Measurements from ENCODE around the gene NEUROD4.
A peak's percentile ranks its signal among the peaks of the same experiment; 100 is the strongest.

Gene NEUROD4

DNA sequence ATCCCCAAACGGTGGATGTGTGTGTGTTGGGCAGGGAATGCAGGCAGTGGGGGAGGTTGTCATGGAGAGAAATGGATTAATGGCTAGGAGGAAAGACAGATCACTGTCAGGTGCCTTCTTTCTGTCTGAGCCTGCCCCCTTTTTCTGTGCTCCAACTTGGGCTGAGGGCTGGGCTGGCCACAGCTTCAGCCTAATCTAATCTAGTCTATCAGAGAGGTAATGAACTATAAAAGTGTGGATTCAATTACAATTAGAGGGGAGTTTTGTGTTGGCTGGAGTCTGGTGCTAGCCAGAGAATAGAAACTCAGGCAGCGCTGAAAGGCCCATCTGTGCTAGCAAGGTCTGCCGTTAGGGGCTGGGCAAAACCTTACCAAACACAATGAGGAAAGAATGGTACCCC is 41.2 kb downstream of the NEUROD4 start:
- no peak for DNase-seq

DNA sequence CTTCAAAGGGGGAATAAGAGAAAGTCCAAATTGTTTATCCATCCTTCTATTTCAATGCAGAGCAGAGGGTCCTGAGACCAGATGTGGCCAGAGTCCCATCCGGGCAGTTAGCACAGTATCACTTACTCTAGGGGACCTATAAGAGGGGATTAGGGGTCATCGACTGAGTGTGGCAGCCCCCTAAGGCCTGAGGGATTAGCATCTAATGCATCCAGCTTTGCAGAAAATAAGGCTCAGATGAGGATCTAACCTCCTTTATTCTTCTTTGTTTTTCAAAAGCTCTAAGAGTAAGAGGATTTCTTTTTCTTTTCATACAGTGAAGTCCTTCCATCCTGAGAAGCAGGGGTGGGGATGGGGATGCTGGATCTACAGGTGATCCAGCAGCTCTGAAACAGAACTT is 43.5 kb downstream of the NEUROD4 start:
- DNase-seq, result no peak

DNA sequence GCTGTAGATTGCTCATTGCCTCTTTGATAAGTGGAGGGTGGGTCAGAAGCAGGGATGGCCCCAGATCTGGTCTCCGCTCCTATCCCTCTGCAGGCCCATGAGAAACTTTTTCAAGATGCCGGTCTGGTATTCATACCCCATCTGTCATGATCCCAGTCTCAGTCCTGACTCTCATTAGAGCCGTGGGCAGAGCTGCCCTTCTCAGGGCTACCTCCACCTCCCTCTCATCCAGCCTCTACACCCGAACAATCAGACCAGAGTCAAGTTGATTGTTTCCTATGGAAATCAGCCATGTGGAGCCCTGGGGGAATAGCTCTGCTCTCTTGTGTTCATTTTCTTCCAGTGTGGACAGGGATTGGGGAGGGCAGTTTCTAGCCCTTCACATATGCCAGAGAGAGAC is 45.8 kb downstream of the NEUROD4 start:
- no peak for DNase-seq

DNA sequence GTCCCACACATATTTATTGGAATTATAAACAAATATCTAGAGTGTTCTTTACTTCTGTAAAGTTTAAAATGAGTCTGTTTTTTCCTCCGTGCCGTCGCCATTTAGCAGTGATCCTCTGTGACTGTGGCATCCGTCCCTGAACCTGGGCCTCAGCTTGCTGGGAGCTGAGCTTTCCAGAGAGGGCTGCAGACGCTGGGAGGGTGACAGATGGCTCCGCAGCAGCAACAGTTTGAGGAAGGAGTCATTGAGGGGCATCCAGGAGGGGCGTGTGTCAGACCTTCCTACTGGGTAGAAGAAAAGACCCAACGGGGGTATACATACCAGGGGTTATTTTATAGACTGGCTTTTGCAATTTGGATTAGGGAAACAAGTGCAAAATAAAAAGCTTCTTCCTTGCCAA is 47.9 kb downstream of the NEUROD4 start:
- DNase-seq, result no peak

DNA sequence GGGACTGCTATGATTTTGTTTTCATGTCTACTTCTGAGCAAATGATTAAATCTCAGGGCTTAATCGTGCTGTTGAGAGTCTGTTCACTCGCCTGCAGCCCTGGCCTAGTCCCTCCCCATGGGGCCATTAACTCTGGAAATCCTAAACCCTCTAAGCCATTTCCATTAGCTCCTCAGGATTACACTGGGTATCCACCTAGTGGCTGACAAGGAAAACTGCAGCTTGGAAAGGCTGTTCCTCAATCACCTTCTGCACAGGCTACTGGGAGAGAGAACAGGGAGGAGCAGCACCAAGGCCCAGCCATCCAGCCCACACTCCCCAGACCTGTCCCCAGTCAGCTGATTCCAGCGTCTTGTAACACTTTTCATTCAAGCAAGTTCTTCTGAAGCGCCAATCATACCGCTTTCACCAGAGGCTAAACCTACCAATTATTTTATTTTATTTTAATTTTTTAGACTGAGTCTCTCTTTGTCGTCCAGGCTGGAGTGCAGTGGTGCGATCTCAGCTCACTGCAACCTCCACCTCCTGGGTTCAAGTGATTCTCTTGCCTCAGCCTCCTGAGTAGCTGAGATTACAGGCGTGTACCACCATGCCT is 48.7 kb downstream of the NEUROD4 start:
- DNase-seq, result peak; percentile 59

DNA sequence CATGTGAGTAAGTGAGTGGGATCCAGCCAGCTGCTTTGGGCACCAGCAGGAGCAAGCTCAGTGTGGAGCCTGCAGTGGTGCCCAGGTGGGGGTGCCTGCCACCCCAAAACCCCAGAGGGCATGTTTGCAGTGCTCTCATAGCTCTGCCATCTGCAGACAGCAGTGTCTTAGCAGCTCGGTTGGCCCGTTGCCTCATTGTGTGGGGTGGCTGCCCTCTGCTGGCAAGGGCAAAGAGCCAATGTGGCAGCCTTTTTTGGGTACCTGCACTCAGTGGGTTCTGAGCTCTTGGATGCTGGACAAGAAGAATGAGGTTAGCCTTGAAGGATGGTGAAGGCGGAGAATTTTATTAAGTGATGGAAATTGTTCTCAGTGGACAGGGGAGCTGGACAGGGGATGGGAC is 52.3 kb downstream of the NEUROD4 start:
- peak; percentile 83 for DNase-seq

DNA sequence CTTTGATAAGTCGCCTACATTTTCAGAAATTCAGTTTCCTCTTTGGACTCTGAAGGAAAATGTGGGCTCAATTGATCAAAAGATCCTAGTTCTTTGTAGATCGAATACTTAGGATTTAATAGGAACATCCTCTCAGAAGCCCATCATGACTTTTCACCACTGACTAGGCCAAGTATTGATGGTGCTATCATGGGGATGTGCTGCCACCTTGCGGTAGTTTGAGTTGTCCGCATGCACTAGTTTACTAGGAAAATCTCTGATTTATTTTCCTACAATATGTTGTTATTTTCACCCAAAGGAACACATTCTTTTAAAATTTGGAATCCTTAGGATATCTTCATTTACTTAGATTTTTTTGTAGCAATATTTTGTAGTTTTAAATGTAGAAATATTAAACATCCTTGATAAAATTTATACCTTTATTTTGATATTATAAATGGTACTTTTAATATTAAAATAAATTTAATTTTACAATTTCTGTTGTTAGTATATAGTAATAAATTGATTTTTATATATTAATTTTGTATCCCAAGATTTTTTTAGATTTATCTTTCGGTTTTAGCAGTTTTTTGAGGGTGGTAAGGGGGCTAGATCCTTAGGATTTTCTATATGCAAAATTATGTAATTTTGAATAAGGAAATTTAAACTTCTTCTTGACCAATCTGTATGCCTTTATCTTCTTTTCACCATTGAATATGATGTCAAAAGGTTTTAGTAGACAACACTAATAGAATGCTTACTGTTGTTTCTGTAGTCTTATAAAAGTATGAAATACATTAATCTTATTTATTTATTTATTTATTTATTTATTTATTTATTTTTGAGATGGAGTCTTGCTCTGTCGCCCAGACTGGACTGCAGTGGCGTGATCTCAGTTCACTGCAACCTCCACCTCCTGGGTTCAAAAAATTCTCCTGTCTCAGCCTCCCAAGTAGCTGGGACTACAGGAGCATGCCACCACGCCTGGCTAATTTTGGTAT is 53.6 kb downstream of the NEUROD4 start:
- peak; percentile 80 for DNase-seq

DNA sequence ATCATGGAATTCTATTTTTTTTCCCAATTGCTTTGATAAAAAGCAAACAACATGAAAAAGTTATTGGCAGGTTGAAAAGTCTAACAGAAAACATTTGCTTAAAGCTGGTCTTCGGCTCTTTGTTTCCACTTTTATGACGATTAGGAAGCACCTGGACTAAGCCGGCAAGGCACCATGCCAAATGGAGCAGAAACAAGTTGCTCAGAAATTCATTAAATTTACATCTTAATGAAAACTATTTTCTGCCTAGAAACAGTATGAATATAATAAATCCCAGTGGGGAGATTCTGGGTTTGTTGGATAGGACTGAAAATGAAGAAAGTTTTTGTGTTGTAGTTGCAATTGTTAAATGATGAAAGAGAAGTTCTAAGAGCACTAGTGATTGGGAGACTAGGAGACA is 55.0 kb downstream of the NEUROD4 start:
- DNase-seq, result no peak

All from CD4-positive, alpha-beta T cell treated with Interleukin-10 for 1 hour (primary cell).